Fibroblast of mammary gland (primary cell): ENCODE measurements around the gene LRRC1.
A peak's percentile ranks its signal among the peaks of the same experiment; 100 is the strongest.

ENCODE experiments used
- DNase-seq: peaks from one replicate; pipeline ENCODE4 v3.0.0-alpha.2; 2010; ENCODE audit warnings: low read depth
- H3K4me3 ChIP-seq: 2 replicates; pipeline ENCODE4 v1.5.1; 2011; ENCODE audit warnings: low read depth, mild to moderate bottlenecking, low read length, moderate library complexity; ENCODE audit not compliant: control insufficient read depth
- CTCF ChIP-seq: conservative IDR thresholded peaks from 2 replicates; pipeline ENCODE4 v1.5.1; 2011; ENCODE audit warnings: low read depth, low read length, inconsistent platforms; ENCODE audit not compliant: control insufficient read depth, insufficient read depth

Gene LRRC1

GRCh38 chr6:53796451-53796780 lies 1.6 kb downstream of the LRRC1 start:
- no peak for TF ChIP-seq CTCF
- H3K4me3 ChIP-seq: peak overlapping the region; percentile 76
- DNase-seq: no peak

GRCh38 chr6:53796791-53797190 lies 2.0 kb downstream of the LRRC1 start:
- H3K4me3 ChIP-seq: no peak overlapping the region
- TF ChIP-seq CTCF: no peak
- no peak for DNase-seq

GRCh38 chr6:53797304-53797703 lies 2.5 kb downstream of the LRRC1 start:
- no peak for DNase-seq
- H3K4me3 ChIP-seq: no peak overlapping the region
- TF ChIP-seq CTCF: no peak

GRCh38 chr6:53799340-53799739 lies 4.5 kb downstream of the LRRC1 start:
- no peak overlapping the region for H3K4me3 ChIP-seq
- no peak for DNase-seq
- no peak for TF ChIP-seq CTCF

GRCh38 chr6:53801022-53801421 lies 6.2 kb downstream of the LRRC1 start:
- no peak overlapping the region for H3K4me3 ChIP-seq
- TF ChIP-seq CTCF: no peak
- no peak for DNase-seq

GRCh38 chr6:53802582-53802981 lies 7.8 kb downstream of the LRRC1 start:
- DNase-seq: no peak
- no peak for TF ChIP-seq CTCF
- no peak overlapping the region for H3K4me3 ChIP-seq

- H3K4me3 ChIP-seq: no peak overlapping the region
- DNase-seq: no peak
- no peak for TF ChIP-seq CTCF
Observed at GRCh38 chr6:53803081-53803860, 8.5 kb downstream of the LRRC1 start.
